ENCODE results near the gene UGT1A3.
"Not testable (repeated sequence)": the region's sequence is repeated elsewhere in the genome, so short reads cannot be mapped to it uniquely, and the experiment has no call there.

Gene UGT1A3

DNA sequence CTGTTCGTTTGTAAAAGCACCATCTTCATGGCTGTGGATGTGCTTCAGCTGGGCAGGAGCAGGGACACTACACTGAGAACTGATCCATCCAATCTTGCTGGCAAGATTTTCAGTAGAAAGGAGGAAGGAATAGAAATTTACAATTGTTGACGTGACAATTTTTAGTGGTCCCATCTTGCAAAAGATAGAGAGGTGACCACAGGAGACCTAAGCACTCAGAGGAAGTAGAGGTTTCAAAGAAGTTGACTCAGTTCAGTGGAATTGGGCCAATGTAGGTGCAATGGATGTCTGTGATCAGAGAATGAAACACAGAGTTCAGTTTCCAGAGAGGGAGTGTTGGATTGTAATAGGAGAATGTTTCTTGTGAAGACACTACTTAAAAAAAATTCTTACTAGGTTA, 14.7 kb upstream of the UGT1A3 start:
- H3K4me3 ChIP-seq (replicated peaks in 1 of 2; ENCODE audit: low read depth in 2 of 2, low read length in 2 of 2): no peak overlapping the region
- TF ChIP-seq, protein P1, sequence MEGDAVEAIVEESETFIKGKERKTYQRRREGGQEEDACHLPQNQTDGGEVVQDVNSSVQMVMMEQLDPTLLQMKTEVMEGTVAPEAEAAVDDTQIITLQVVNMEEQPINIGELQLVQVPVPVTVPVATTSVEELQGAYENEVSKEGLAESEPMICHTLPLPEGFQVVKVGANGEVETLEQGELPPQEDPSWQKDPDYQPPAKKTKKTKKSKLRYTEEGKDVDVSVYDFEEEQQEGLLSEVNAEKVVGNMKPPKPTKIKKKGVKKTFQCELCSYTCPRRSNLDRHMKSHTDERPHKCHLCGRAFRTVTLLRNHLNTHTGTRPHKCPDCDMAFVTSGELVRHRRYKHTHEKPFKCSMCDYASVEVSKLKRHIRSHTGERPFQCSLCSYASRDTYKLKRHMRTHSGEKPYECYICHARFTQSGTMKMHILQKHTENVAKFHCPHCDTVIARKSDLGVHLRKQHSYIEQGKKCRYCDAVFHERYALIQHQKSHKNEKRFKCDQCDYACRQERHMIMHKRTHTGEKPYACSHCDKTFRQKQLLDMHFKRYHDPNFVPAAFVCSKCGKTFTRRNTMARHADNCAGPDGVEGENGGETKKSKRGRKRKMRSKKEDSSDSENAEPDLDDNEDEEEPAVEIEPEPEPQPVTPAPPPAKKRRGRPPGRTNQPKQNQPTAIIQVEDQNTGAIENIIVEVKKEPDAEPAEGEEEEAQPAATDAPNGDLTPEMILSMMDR (IDR thresholded peaks at IDR 0.05; ENCODE audit: low read depth, low read length): no peak
- DNase-seq (ENCODE audit: low read depth in 2 of 2): no peak

DNA sequence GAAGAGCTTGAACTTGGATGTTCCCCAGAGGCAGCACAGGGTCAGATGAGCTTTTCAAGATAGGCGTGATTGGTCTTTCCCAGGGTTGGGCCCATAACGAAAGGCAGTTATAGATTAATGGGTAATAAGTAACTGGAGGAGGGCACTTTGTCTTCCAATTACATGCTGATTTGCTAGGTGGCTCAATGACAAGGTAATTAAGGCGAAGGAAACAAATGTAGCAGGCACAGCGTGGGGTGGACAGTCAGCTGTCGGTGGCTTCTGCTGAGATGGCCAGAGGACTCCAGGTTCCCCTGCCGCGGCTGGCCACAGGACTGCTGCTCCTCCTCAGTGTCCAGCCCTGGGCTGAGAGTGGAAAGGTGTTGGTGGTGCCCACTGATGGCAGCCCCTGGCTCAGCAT, 10.3 kb upstream of the UGT1A3 start, which contains the start of gene UGT1A4:
TSS of gene UGT1A4 (plus strand) at position 185 of the 400 bp plus-strand sequence. CDS start at position 270, 85 bp downstream.
- H3K4me3 ChIP-seq (replicated peaks in 1 of 2; ENCODE audit: low read depth in 2 of 2, low read length in 2 of 2): no peak within 1 kb of the TSS
- TF ChIP-seq, protein P1 (IDR thresholded peaks at IDR 0.05; ENCODE audit: low read depth, low read length): no peak
- no peak for DNase-seq (ENCODE audit: low read depth in 2 of 2)

DNA sequence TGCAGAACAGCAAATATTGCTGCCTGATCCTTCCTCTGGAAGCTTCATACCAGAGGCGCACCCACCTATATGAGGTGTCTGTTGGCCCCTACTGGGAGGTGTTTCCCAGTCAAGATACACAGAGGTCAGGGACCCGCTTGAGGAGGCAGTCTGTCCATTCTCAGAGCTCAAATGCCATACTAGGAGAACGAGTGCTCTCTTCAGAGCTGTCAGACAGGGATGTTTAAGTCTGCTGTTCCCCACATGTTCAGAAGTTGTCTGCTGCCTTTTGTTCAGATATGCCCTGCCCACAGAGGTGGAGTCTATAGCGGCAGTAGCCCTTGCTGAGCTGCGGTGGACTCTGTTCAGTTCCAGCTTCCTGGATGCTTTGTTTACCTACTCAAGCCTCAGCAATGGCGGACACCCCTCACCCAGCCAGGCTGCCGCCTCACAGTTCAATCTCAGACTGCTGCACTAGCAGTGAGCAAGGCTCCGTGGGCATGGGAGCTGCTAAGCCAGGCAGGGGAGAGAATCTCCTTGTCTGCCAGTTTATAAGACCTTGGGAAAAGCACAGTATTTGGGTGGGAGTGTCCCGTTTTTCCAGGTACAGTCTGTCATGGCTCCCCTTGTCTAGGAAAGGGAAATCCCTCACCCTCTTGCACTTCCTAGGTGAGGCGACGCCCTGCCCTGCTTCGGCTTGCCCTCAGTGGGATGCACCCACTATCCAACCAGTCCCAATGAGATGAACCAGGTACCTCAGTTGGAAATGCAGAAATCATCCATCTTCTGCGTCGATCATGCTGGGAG, 8.2 kb downstream of the UGT1A3 start:
- not testable (repeated sequence) for DNase-seq (ENCODE audit: low read depth in 2 of 2); H3K4me3 ChIP-seq (replicated peaks in 1 of 2; ENCODE audit: low read depth in 2 of 2, low read length in 2 of 2)

DNA sequence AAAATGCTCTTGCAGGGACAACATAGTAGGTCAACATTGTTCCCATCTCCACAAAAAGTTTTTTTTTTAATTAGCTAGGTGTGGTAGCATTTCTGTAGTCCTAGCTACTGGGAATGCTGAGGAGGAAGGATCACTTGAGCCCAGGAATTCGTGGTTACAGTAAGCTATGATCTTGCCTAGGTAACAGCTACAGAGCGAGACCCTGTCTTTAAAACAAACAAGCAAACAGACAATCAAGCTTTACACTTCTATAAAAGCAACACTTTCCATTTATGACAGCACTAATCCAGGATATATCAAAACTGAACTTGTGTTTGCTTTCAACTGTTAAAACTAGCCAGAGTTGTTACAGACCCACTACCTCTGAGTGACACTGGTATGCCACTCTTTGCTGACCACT, 12.0 kb downstream of the UGT1A3 start:
- no peak for DNase-seq (ENCODE audit: low read depth in 2 of 2)
- H3K4me3 ChIP-seq (replicated peaks in 1 of 2; ENCODE audit: low read depth in 2 of 2, low read length in 2 of 2): no peak overlapping the region
- TF ChIP-seq, protein P1 (IDR thresholded peaks at IDR 0.05; ENCODE audit: low read depth, low read length): no peak

DNA sequence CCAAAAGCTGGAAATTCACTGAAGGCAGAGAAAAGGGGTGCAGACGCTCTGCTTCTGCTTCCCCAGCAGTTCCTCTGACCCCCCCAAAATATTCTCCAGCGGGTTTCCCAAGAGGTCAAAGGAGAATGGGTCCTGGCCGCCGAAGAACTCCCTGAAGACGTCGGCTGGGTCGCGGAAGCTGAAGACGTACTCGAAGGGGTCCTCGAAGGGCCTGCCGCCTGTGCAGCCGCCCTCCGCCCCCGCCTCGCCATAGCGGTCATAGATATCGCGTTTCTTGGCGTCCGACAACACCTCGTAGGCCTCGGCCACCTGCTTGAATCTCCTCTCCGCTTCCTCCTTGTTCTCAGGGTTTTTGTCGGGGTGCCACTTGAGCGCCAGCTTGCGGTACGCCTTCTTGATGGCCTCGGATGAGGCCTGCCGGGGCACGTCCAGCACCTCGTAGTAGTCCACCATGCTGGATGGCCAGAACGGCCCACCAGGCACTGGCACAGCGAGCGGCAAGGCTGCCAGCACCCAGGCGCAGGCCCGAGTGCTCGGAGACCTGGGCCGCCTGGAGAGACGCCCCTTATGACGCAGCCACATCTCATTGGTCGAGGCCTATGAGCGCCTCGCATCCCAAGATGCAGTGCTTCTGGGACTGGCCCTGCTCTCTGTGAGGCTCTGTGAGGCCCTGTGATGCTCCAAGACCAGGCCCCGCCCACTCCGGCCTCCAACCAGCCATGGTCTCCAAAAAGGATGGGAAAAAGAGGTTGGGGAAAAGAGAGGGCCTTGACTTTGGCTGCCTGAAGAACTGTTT, 14.8 kb downstream of the UGT1A3 start:
- TF ChIP-seq, protein P1 (IDR thresholded peaks at IDR 0.05; ENCODE audit: low read depth, low read length): no peak
- no peak overlapping the region for H3K4me3 ChIP-seq (replicated peaks in 1 of 2; ENCODE audit: low read depth in 2 of 2, low read length in 2 of 2)
- DNase-seq (ENCODE audit: low read depth in 2 of 2): no peak

DNA sequence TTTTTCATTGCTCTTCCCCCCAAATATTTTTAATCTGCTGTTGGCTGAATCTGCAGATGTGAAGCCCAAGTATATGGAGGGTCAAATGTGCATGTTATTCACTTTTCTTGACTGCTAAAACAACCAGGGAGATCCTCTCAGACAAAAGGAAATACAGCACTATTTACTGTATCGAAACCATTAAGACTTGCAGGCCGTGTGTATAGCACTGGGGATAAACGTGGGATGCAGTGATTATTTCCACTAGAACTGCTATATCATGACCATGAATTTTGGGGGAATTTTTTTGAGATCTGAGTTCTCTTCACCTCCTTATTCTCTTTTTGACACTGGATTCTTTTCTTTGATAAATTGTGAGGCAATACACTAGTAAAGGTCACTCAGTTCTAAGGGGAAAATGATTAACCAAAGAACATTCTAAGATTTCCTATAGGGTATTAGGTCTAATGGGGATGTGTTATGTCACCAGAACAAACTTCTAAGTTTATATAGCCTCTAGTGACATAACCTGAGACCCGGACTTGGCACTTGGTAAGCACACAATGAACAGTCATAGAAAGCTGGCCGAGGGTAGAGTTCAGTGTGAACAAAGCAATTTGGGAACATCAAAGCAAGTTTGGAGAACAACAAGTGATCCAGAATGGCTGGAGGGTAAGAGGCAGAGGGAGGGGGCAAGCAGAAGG, 16.4 kb downstream of the UGT1A3 start:
- DNase-seq (ENCODE audit: low read depth in 2 of 2): no peak
- TF ChIP-seq, protein P1 (IDR thresholded peaks at IDR 0.05; ENCODE audit: low read depth, low read length): no peak
- H3K4me3 ChIP-seq (replicated peaks in 1 of 2; ENCODE audit: low read depth in 2 of 2, low read length in 2 of 2): no peak overlapping the region

DNA sequence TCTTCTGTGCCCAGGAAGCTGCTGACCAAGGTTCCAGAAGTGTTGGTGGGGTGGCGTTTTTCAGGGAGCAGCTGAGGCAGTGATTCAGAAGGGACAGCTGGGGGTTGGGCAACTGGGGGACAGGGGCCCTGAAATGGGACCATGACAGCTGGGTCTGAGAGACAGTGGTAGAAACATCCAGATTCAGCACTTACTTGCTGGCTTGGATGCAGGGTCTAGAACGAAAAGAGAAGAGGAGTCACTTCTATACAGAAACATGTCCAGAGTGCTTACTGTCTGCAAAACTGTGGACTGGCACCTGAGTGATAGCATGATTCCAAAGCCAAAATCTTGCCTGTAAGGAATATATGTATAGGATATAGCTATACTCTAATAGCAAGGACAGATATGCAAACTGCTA, 17.0 kb downstream of the UGT1A3 start:
- DNase-seq (ENCODE audit: low read depth in 2 of 2); H3K4me3 ChIP-seq (replicated peaks in 1 of 2; ENCODE audit: low read depth in 2 of 2, low read length in 2 of 2): not testable (repeated sequence)

All from cardiac fibroblast (primary cell).